Testis (tissue), 3 donors: ENCODE measurements around the gene MNT. TPM values are rescaled to one million over a fixed set of nuclear protein-coding genes. Genes with fewer than 3 reads are reported as not detected.

Experiments used
- DNase-seq: peaks from one replicate; pipeline ENCODE4 v3.0.0-alpha.2; 2019
- H3K27ac ChIP-seq, 2 donors: fragments of 200-600 bp; sonication (generic); one replicate each; pipeline ENCODE4 v1.5.1; 2019
- H3K27me3 ChIP-seq: fragments of 200-600 bp; sonication (generic); one replicate; pipeline ENCODE4 v1.5.1; 2019
- H3K36me3 ChIP-seq: fragments of 200-600 bp; sonication (generic); one replicate; pipeline ENCODE4 v1.5.1; 2017; ENCODE audit warnings: low read depth; ENCODE audit errors: missing control alignments
- H3K4me1 ChIP-seq: fragments of 200-600 bp; sonication (generic); one replicate; pipeline ENCODE4 v1.5.1; 2019
- H3K4me3 ChIP-seq, 2 donors: fragments of 200-600 bp; sonication (generic); one replicate each; pipeline ENCODE4 v1.5.1; 2017 to 2019
- H3K9me3 ChIP-seq: fragments of 200-600 bp; sonication (generic); one replicate; pipeline ENCODE4 v1.5.1; 2017
- POLR2A ChIP-seq: fragments of 450-650 bp; IDR thresholded peaks from one replicate; pipeline ENCODE4 v1.6.1; 2017; ENCODE audit warnings: antibody characterized with exemption, mild to moderate bottlenecking, moderate library complexity
- WGBS, 2 donors: methylation state at CpG; one replicate each; pipeline ENCODE4 v1.1.5; 2018; 5-methylcytosine and 5-hydroxymethylcytosine counted together
- intact Hi-C: fragments of 100-400 bp; cut with DNase I; formaldehyde crosslinking; loops from one replicate; pipeline ENCODE4 v1.15.1; 2023; ENCODE audit warnings: low total_unique reads
- polyA plus RNA-seq: library from polyadenylated mRNA; stranded (reverse); fragments of 350-450 nt; fragmentation: Illumina TruSeq; extraction: RNeasy Lipid Tissue Mini Kit (QIAGEN cat#74804); gene quantifications from one replicate; pipeline ENCODE4 v1.2.3, GENCODE V29; 2014; ENCODE audit warnings: low read depth, low replicate concordance; ENCODE audit not compliant: insufficient read depth
- total RNA-seq, 2 donors: library from RNA; depleted of rRNA; stranded (reverse); fragments of >200 nt; gene quantifications; one replicate each; pipeline ENCODE4 v1.2.3, GENCODE V29; 2016
- TF ChIP-seq, protein P1 (sequence below), 3 experiments: fragments of 450-650 bp in 2 of 3; fragments of 200-600 bp in 1 of 3; sonication (generic) in 1 of 3; IDR thresholded peaks; one replicate each; pipeline ENCODE4 v1.5.1; 2016 to 2019; ENCODE audit warnings: antibody characterized with exemption in 3 of 3, mild to moderate bottlenecking in 2 of 3, moderate library complexity in 1 of 3

MNT gene
- total and polyA plus RNA-seq, 3 donors from 2014 or later, result 27.9 to 67.7 (median 46.3) TPM

DNA sequence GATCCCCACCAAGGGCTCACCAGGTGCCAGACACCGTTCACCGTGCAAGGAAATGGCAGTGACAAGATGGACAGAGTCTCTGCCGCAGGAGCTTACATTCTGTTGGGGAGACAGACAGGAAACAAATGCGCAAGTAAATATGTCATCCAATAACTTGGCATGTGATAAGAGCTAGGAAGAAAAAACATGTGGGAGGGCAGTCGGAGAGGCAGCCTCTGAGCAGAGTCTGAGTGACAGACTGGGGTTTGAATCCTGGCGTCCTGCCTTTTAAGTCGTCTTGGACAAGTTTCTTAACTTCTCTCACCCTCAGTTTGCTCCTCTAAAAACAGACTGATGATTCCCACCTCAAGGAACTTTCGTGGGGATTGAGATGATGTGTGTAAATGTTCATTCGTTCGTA lies 56.3 kb downstream of the MNT start:
- H3K9me3 ChIP-seq, result no peaks in the 10 kb centered on the region
- 83 to 85% methylated on average over 10 of the region's 10 CpGs for WGBS, 2 donors
- intact Hi-C loops, result no loop called here
- no peak for DNase-seq
- H3K36me3 ChIP-seq, result no peaks in the 10 kb centered on the region
- peaks cover 6% of the 10 kb centered on the region for H3K4me1 ChIP-seq
- TF ChIP-seq, protein P1, sequence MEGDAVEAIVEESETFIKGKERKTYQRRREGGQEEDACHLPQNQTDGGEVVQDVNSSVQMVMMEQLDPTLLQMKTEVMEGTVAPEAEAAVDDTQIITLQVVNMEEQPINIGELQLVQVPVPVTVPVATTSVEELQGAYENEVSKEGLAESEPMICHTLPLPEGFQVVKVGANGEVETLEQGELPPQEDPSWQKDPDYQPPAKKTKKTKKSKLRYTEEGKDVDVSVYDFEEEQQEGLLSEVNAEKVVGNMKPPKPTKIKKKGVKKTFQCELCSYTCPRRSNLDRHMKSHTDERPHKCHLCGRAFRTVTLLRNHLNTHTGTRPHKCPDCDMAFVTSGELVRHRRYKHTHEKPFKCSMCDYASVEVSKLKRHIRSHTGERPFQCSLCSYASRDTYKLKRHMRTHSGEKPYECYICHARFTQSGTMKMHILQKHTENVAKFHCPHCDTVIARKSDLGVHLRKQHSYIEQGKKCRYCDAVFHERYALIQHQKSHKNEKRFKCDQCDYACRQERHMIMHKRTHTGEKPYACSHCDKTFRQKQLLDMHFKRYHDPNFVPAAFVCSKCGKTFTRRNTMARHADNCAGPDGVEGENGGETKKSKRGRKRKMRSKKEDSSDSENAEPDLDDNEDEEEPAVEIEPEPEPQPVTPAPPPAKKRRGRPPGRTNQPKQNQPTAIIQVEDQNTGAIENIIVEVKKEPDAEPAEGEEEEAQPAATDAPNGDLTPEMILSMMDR (IDR thresholded peaks at IDR 0.05), result no peak
- TF ChIP-seq POLR2A, result no peak
- H3K27ac ChIP-seq, result no peak overlapping the region
- no peak overlapping the region for H3K4me3 ChIP-seq
- H3K27me3 ChIP-seq, result no peaks in the 10 kb centered on the region

DNA sequence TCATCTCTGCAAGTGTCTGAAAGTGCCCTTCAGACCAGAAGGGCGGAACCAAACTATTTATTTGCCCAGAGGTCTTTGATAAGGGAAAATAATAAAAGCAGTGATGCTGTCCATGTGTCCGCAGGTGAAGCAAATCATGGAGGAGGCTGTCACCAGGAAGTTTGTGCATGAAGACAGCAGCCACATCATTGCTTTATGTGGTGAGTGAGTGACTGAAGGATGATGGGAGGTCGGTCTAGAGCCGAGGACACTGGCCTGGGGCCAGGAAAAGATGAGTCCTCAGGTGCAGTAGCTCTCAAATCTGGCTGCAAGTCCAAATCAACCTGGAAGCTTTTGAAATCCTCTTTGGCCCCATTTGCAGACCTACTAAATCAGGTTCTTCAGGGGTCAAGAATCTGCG lies 57.4 kb downstream of the MNT start:
- no peaks in the 10 kb centered on the region for H3K9me3 ChIP-seq
- no peak for DNase-seq
- TF ChIP-seq, protein P1 (IDR thresholded peaks at IDR 0.05), result no peak
- TF ChIP-seq POLR2A, result no peak
- intact Hi-C loops, result no loop called here
- no peak overlapping the region for H3K4me3 ChIP-seq
- no peaks in the 10 kb centered on the region for H3K36me3 ChIP-seq
- 76 to 81% methylated on average over 5 of the region's 5 CpGs for WGBS, 2 donors
- peaks cover 7% of the 10 kb centered on the region for H3K4me1 ChIP-seq
- no peak overlapping the region for H3K27ac ChIP-seq
- no peaks in the 10 kb centered on the region for H3K27me3 ChIP-seq

DNA sequence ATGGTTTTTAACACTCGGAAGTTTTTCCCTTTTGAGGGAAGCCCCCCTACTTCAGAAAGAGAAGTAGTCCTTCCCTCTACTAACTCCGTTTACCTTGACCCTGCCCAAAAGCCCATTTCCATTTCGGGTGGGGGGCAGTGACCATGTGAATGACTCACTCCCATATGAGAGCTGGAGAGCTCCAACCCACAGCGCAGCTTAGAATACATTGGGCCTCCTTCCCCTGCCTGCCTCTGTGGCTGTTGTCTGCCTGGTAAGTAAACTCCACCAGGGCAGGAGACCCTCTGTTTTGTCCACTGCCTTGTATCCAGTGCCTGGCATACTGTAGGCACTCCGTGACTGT lies 62.6 kb downstream of the MNT start:
- intact Hi-C loops, result no loop called here
- Histone ChIP-seq H3K4me3 (peak overlapping the region; percentile 83 to 85), H3K9me3 (no peaks in the 10 kb centered on the region), H3K4me1 (peaks cover 11% of the 10 kb centered on the region), H3K27me3 (no peaks in the 10 kb centered on the region), H3K36me3 (no peaks in the 10 kb centered on the region), H3K27ac (peak overlapping the region; percentile 63 to 79)
- no peak for TF ChIP-seq POLR2A
- TF ChIP-seq, protein P1 (IDR thresholded peaks at IDR 0.05), result no peak
- WGBS, 2 donors, result 11 to 16% methylated on average over 3 to 5 of the region's 5 CpGs
- peak; percentile 28 for DNase-seq

DNA sequence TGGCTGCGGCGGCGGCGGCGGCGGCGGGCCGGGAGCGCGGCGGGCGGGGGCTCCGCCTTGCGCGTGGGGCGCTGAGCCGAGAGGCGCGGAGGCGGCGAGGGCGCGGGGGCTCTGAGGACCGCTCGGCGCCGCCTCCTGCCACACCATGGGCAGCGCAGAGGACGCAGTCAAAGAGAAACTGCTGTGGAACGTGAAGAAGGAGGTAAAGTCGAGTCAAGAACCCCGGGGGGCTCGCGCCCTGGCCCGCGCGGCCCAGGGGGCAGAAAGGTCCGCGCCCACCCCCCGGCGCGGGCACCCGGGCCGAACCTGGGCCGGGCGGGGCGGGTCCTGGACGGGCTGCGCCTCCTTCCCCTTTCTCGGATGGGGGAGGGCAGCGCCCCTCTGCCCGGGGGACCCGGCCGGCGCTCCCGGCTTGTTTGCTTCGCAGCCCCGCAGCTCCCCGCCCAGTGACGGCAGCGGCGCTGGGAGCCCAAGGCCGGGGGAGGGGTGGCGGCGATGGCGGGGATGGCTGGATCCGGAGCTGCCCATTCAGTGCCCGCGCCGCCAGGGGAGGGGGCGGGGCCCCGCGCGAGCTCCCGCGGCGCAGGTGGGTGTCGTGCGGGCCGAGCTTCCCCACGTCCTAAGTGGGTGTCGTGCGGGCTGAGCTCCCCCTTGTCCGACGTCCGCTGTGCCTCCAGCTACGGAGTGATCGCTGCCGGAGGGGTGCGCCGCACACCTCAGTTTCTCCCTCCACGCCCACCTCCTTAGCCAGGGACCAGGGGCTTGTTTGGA lies 63.1 kb downstream of the MNT start:
- Histone ChIP-seq H3K27ac (peak overlapping the region; percentile 63 to 79), H3K36me3 (no peaks in the 10 kb centered on the region), H3K9me3 (no peaks in the 10 kb centered on the region), H3K4me1 (peaks cover 11% of the 10 kb centered on the region), H3K27me3 (no peaks in the 10 kb centered on the region), H3K4me3 (peak overlapping the region; percentile 83 to 85)
- intact Hi-C loops, result no loop called here
- peak; percentile 63 for DNase-seq
- WGBS, 2 donors, result 0 to 1% methylated on average over 23 to 70 of the region's 92 CpGs
- no peak for TF ChIP-seq POLR2A

DNA sequence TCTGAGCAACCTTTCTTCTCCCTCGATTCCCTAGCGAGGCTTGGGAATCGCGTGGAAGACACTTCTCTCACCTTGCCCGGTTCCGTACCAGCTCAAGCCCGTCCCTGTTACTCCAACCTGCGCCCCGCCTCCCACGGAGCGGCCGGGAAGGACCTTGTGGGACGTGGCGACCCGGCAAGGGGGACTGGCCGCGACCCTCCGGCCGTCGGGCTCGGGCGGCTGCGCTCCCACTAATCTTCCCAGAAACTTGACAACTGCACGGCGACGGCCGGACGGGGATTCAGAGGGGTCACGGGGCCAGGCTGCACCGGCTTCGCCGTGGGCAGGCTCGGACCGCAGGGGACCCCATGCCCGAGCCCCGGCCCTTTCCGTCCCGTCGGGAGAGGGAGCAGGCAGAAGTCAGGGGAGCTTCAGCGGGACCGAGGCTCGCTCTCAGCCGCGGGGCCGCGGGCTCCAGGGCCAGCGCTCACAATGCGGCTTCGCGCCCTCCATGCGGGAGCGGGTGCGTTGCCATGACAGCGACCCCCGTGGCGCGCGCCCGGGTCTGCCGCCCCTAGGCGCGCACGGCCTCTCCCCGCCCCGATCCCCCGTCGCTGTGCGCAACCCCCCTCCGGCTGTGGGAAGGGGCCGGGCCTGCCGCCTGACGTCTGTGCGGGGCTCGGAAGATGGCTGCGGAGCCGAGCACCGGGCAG lies 63.9 kb downstream of the MNT start, which contains the start of gene SGSM2:
Gene SGSM2, plus strand, starts transcription at position 650 of the 692 bp plus-strand sequence. CDS start 188 bp downstream, outside the sequence.
- intact Hi-C loops, result no loop called here
- Histone ChIP-seq H3K36me3 (no peaks in the 10 kb centered on the region), H3K9me3 (no peaks in the 10 kb centered on the region), H3K4me3 (peak within 1 kb of the TSS; percentile 83 to 85), H3K27ac (peak within 1 kb of the TSS; percentile 79 to 84), H3K4me1 (peaks cover 11% of the 10 kb centered on the region), H3K27me3 (no peaks in the 10 kb centered on the region)
- DNase-seq, result peak; percentile 55
- TF ChIP-seq, protein P1 (IDR thresholded peaks at IDR 0.05), result no peak
- TF ChIP-seq POLR2A, result no peak
- WGBS, 2 donors, result 0 to 1% methylated on average over 16 to 47 of the region's 77 CpGs
